Progenitor cell of endocrine pancreas (in vitro differentiated cells): ENCODE results near the gene ANGPTL7. TPM values are rescaled to one million over a fixed set of nuclear protein-coding genes. Genes with fewer than 3 reads are reported as not detected.
A peak's percentile ranks its signal among the peaks of the same experiment; 100 is the strongest.

ENCODE experiments used
- DNase-seq: peaks from one replicate; pipeline ENCODE4 v3.0.0; 2021; ENCODE audit warnings: low spot score; ENCODE audit not compliant: unreplicated experiment
- H3K27ac Mint-ChIP-seq: 2 replicates; pipeline ENCODE4 v1.8.0; 2021; ENCODE audit warnings: mild to moderate bottlenecking, moderate library complexity, mixed read lengths
- H3K27me3 Mint-ChIP-seq: 2 replicates; pipeline ENCODE4 v1.8.0; 2021; ENCODE audit warnings: mixed read lengths
- H3K36me3 Mint-ChIP-seq: 2 replicates; pipeline ENCODE4 v1.8.0; 2022; ENCODE audit warnings: mixed read lengths; ENCODE audit not compliant: insufficient read depth
- H3K4me1 Mint-ChIP-seq: 2 replicates; pipeline ENCODE4 v1.8.0; 2021; ENCODE audit warnings: low read depth, mixed read lengths
- H3K4me3 Mint-ChIP-seq: 2 replicates; pipeline ENCODE4 v1.8.0; 2021; ENCODE audit warnings: low read depth, mild to moderate bottlenecking, moderate library complexity, mixed read lengths
- H3K9me3 Mint-ChIP-seq: 2 replicates; pipeline ENCODE4 v1.8.0; 2021; ENCODE audit warnings: low read depth, mixed read lengths
- total RNA-seq: library from RNA; stranded (reverse); gene quantifications from 2 replicates; pipeline ENCODE4 v1.2.1, GENCODE V29; 2021
- TF ChIP-seq, protein P1 (sequence below): fragments of 200-600 bp; sonication (generic); IDR thresholded peaks from one replicate; pipeline ENCODE4 v1.5.0; 2021; ENCODE audit warnings: antibody characterized with exemption, mild to moderate bottlenecking; ENCODE audit not compliant: unreplicated experiment

ANGPTL7 gene
- total RNA-seq, 1 donor from 2014 or later, result not detected

DNA sequence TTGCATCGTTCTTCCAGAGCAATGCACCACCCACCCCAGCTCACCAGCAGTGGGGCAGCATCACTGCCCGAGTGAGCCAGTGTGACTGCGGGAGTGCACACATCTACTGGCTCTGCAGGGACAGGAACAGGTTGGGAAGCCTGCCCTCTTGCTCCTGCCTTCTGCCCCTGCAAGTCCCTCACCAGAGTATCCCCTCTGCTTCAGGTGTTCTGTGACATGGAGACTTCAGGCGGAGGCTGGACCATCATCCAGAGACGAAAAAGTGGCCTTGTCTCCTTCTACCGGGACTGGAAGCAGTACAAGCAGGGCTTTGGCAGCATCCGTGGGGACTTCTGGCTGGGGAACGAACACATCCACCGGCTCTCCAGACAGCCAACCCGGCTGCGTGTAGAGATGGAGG is 4.2 kb downstream of the ANGPTL7 start:
- H3K36me3 Mint-ChIP-seq, result peaks cover 17% of the 10 kb centered on the region
- TF ChIP-seq, protein P1, sequence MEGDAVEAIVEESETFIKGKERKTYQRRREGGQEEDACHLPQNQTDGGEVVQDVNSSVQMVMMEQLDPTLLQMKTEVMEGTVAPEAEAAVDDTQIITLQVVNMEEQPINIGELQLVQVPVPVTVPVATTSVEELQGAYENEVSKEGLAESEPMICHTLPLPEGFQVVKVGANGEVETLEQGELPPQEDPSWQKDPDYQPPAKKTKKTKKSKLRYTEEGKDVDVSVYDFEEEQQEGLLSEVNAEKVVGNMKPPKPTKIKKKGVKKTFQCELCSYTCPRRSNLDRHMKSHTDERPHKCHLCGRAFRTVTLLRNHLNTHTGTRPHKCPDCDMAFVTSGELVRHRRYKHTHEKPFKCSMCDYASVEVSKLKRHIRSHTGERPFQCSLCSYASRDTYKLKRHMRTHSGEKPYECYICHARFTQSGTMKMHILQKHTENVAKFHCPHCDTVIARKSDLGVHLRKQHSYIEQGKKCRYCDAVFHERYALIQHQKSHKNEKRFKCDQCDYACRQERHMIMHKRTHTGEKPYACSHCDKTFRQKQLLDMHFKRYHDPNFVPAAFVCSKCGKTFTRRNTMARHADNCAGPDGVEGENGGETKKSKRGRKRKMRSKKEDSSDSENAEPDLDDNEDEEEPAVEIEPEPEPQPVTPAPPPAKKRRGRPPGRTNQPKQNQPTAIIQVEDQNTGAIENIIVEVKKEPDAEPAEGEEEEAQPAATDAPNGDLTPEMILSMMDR, result no peak

DNA sequence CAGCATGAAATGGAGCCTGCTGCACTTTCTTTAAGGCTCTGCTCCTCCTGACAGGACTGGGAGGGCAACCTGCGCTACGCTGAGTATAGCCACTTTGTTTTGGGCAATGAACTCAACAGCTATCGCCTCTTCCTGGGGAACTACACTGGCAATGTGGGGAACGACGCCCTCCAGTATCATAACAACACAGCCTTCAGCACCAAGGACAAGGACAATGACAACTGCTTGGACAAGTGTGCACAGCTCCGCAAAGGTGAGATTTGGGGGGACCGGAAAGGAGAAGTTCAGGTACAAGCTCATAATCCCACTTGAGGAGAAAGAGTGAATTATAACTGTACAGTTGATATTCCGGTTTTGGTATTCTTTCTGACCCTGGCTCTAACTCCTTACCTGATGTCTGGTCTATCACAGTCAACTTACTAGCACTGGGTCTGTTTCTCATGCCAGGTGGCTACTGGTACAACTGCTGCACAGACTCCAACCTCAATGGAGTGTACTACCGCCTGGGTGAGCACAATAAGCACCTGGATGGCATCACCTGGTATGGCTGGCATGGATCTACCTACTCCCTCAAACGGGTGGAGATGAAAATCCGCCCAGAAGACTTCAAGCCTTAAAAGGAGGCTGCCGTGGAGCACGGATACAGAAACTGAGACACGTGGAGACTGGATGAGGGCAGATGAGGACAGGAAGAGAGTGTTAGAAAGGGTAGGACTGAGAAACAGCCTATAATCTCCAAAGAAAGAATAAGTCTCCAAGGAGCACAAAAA is 5.4 kb downstream of the ANGPTL7 start:
- H3K27ac Mint-ChIP-seq, result no peak overlapping the region
- peaks cover 12% of the 10 kb centered on the region for H3K4me1 Mint-ChIP-seq
- H3K4me3 Mint-ChIP-seq, result no peak overlapping the region
- DNase-seq, result no peak
- H3K27me3 Mint-ChIP-seq, result no peaks in the 10 kb centered on the region
- H3K36me3 Mint-ChIP-seq, result peaks cover 23% of the 10 kb centered on the region
- no peaks in the 10 kb centered on the region for H3K9me3 Mint-ChIP-seq
- TF ChIP-seq, protein P1, result no peak

More for the DNA sequence above, 4.2 kb downstream of the ANGPTL7 start:
- no peak for DNase-seq
- Mint-ChIP-seq H3K9me3 (no peaks in the 10 kb centered on the region), H3K27me3 (no peaks in the 10 kb centered on the region), H3K27ac (no peak overlapping the region), H3K4me3 (no peak overlapping the region), H3K4me1 (peaks cover 8% of the 10 kb centered on the region)

DNA sequence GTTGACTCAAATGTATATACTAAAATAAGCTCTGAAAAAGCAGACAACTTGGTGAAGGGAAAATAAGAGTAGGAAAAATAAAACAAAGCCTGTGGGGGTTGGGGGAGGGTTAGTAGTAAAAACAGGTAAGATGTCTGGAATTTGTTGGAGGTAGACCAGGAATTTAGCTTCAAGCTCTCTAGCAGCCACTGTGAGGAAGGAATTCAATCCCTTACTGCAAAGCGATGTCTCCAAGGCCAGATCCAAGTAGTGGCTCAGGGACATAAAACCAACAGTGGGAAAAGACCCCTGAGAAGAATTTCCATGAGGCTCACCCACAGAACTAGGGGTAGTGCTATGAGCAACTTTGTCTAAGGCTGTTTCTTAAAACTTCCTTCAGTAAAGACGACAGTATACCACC is 7.8 kb downstream of the ANGPTL7 start:
- H3K4me3 Mint-ChIP-seq, result no peak overlapping the region
- no peaks in the 10 kb centered on the region for H3K27me3 Mint-ChIP-seq
- peaks cover 12% of the 10 kb centered on the region for H3K4me1 Mint-ChIP-seq
- no peaks in the 10 kb centered on the region for H3K9me3 Mint-ChIP-seq
- TF ChIP-seq, protein P1, result no peak
- DNase-seq, result no peak
- H3K36me3 Mint-ChIP-seq, result peaks cover 26% of the 10 kb centered on the region
- H3K27ac Mint-ChIP-seq, result peak overlapping the region; percentile 41

DNA sequence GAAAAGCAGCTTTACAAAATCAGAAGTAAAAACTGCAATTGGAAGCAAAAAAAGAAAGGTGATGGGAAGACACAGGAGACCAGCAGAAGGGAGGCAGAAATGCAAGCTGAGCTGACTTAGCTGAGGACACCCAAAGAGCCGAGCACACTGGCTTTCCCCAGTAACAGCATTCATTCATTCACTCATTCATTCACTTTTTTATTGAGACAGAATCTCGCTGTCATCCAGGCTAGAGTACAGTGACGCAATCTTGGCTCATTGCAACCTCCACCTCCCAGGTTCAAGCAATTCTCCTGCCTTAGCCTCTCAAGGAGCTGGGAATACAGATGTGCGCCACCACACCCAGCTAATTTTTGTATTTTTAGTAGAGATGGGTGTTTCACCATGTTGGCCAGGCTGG is 8.2 kb downstream of the ANGPTL7 start:
- Mint-ChIP-seq H3K4me1 (peaks cover 12% of the 10 kb centered on the region), H3K4me3 (no peak overlapping the region), H3K27me3 (no peaks in the 10 kb centered on the region), H3K27ac (peak overlapping the region; percentile 41), H3K36me3 (peaks cover 26% of the 10 kb centered on the region), H3K9me3 (no peaks in the 10 kb centered on the region)
- TF ChIP-seq, protein P1, result no peak
- DNase-seq, result no peak

DNA sequence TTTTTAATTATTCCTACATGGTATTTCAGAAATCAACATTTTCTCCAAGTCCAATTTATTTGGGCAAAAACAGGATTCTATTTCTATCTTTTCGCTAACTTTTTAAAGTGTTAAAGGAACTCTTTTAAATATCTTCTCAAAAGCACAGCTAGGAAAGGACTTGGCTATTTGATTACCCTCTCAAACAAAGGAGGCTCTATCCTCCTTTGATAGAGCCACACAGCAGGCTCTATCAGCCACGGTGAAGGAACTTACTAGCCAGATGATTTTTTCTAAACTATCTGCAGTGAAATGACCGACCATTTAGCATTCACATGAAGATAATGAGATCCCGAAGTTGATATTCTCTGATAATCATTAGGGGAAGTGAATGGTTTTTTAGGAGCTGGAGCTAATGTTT is 9.1 kb downstream of the ANGPTL7 start:
- Mint-ChIP-seq H3K4me3 (no peak overlapping the region), H3K9me3 (no peaks in the 10 kb centered on the region), H3K4me1 (peaks cover 12% of the 10 kb centered on the region), H3K27me3 (no peaks in the 10 kb centered on the region), H3K36me3 (peaks cover 26% of the 10 kb centered on the region), H3K27ac (no peak overlapping the region)
- no peak for DNase-seq
- TF ChIP-seq, protein P1, result no peak
